IPS DF 4.7 (cell line): ENCODE results near the gene LRP2.

ENCODE experiments used
- DNase-seq: peaks from one replicate; pipeline ENCODE4 v3.0.0-alpha.2; 2013; ENCODE audit warnings: low spot score; ENCODE audit errors: extremely low read depth

LRP2 gene

GRCh38 chr2:169129703-169130243 lies 232.6 kb downstream of the LRP2 start:
- no peak for DNase-seq

- DNase-seq = no peak
Observed at GRCh38 chr2:169119851-169120250, 242.5 kb downstream of the LRP2 start.

GRCh38 chr2:169119123-169119760 lies 243.1 kb downstream of the LRP2 start:
- DNase-seq = no peak

GRCh38 chr2:169118060-169118459 lies 244.3 kb downstream of the LRP2 start:
- DNase-seq = no peak

- no peak for DNase-seq
Observed at GRCh38 chr2:169116993-169117392, 245.3 kb downstream of the LRP2 start.

GRCh38 chr2:169116327-169116726 lies 246.0 kb downstream of the LRP2 start:
- DNase-seq = no peak

- no peak for DNase-seq
Observed at GRCh38 chr2:169114056-169114455, 248.3 kb downstream of the LRP2 start.

GRCh38 chr2:169112841-169113240 lies 249.5 kb downstream of the LRP2 start:
- no peak for DNase-seq

- DNase-seq = no peak
Observed at GRCh38 chr2:169110916-169111315, 251.4 kb downstream of the LRP2 start.

- no peak for DNase-seq
Observed at GRCh38 chr2:169110419-169110818, 251.9 kb downstream of the LRP2 start.

GRCh38 chr2:169109502-169110409 lies 252.6 kb downstream of the LRP2 start:
- peak; percentile 49 for DNase-seq

GRCh38 chr2:169108099-169108884 lies 254.0 kb downstream of the LRP2 start:
- DNase-seq = no peak

GRCh38 chr2:169107645-169108044 lies 254.7 kb downstream of the LRP2 start:
- DNase-seq = no peak

- no peak for DNase-seq
Observed at GRCh38 chr2:169106563-169107545, 255.5 kb downstream of the LRP2 start.

GRCh38 chr2:169106134-169106533 lies 256.2 kb downstream of the LRP2 start:
- no peak for DNase-seq

GRCh38 chr2:169105476-169105875 lies 256.9 kb downstream of the LRP2 start:
- DNase-seq = no peak

- no peak for DNase-seq
Observed at GRCh38 chr2:169104848-169105247, 257.5 kb downstream of the LRP2 start.

- DNase-seq = no peak
Observed at GRCh38 chr2:169095621-169096105, 266.7 kb downstream of the LRP2 start.

GRCh38 chr2:169094676-169095075 lies 267.7 kb downstream of the LRP2 start:
- no peak for DNase-seq

GRCh38 chr2:169093535-169093934 lies 268.8 kb downstream of the LRP2 start:
- DNase-seq = no peak
